HG03432 (cell line): ENCODE results near the gene SGPL1.

Experiments used
- ATAC-seq: cut with Tn5 transposase; IDR thresholded peaks from one replicate; pipeline ENCODE4 v1.9.1; 2021; ENCODE audit warnings: mild to moderate bottlenecking, moderate library complexity; ENCODE audit not compliant: unreplicated experiment

SGPL1 gene

DNA sequence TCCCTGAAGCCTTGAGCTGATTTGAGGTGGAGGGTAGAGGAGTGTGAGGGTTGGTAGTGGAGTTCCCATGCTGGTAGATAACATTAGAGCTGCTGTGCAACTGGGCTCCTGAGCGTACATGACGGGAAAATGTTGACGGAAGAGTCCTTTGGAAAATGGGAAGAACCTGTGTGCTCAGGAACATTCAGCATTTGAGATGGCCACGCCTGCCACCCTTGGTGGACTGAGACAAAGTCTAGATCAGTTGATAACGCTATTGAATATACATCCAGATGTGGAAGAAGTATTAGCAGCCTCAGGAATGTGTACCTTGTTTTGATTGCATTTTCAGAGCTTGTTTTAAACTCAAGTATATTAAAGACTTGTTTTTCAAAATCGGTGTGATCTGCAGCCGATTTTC, 56.5 kb downstream of the SGPL1 start:
- ATAC-seq = no peak

GRCh38 chr10:70874061-70874460, 58.3 kb downstream of the SGPL1 start:
- ATAC-seq = no peak

DNA sequence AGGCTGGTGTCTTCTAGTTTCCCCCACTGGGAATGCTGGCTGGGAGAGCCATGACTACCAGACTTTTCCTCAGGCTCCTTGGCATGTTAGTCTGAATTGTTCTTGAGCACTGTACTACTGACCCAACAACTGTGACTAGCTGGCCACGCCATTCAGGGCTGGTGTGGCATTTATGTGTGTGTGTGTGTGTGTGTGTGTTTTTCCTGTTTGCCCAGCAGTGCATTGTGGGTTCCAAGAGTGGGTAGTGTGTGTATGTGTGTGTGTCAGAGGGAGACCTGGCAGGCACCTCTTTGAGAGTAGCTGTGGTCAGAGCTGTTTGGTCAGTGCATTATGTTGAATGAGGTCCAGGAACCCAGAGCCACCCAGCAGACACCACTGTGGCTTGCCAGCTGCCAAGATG, 63.5 kb downstream of the SGPL1 start:
- ATAC-seq = no peak

DNA sequence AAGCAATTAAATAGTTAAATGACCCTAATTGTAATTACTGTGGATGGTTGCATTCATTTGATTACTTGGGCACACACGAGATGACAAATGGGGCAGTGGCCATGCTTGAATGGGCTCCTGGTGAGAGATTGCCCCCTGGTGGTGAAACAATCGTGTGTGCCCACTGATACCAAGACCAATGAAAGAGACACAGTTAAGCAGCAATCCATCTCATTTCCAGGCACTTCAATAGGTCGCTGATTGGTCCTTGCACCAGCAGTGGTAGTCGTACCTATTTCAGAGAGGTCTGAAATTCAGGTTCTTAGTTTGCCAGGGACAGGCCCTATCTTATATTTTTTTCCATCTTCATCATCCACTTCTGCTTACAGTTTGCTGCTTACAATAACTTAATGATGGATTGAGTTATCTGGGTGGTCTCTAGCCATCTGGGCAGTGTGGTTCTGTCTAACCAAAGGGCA, 64.4 kb downstream of the SGPL1 start:
- peak; percentile 64 for ATAC-seq

- no peak for ATAC-seq
These were observed 69.0 kb downstream of the SGPL1 start for GRCh38 chr10:70884741-70885140.

GRCh38 chr10:70885481-70885880, 69.7 kb downstream of the SGPL1 start:
- no peak for ATAC-seq

DNA sequence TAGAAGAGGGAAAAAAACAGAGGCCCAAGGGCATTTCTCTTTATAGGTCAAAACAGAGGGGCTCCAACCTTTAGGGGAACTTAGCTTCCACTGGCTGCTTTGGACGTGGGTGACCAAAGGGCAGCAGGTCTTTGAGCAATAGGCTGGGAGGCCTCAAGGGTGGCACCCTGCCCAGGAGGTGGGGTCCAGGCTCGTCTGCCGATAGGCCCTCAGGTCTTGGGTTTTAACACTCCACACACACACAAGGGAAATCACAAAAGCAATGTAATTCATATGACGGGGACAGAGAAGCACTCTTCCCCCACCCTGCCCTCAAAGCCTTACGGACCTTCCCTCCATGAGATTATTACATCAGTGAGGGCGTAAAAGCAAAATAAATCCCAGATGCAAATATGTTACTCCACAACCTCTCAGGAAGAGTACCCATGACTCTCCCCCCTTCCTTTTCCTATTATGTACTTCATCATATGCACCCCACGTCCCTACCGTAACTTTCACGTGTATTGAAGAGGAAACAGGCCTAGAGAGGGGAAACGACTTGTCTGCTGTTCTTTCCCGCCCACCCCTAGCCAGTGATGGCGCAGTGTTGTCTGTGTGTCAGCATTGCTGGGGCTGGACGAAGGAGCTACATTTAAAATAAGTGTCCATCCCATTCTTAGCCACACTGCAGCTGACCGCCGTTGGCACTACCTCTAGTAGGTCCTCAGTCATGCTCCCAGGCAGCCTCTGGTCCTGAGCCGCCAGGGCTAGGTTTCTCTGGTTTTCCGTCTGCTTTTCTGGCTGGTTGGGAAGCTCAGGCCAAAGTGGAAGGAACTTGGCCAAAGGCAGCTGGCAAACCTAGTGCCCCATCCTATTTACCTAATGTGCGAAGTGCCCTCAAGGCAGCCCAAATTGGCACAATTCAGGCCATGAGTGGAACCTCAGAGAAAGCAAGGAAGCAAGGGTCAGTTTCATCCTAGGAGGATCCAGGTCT, 70.5 kb downstream of the SGPL1 start:
- no peak for ATAC-seq

DNA sequence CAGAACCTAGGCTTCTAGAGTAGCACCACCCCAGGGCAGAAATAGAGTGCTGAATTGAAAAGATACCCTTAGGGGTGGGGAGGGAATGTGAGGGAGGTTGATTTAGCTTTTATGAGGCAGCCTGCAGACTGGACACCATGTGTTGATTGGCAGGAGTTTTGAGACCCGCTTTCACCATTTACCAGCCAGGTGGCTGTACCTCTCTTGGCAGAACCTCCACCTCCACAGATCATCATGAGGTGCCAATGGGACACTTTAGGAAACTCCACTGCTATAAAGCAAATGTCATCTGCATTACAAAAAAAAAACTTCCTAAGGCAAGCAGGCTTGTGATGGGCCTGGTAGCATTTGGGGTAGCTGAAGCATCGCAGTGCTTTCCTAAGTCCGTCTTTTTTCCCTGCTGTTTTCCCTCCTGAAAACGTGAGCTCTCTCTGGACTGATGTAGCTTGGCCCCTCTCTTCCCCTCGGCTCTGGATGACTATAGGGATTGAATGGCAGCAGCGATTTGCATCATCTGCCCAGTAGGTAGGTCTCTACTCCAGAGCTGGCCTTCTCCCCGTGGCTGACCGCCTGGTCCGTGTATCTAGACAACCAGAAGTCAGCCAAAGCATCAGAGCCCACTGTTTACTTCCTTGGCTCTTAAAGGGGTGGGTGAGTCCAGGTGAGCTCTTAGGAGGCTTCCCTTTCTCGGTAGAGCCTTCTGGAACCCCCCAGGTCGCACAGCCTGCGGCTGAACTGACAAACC, 71.3 kb downstream of the SGPL1 start:
- ATAC-seq = no peak

DNA sequence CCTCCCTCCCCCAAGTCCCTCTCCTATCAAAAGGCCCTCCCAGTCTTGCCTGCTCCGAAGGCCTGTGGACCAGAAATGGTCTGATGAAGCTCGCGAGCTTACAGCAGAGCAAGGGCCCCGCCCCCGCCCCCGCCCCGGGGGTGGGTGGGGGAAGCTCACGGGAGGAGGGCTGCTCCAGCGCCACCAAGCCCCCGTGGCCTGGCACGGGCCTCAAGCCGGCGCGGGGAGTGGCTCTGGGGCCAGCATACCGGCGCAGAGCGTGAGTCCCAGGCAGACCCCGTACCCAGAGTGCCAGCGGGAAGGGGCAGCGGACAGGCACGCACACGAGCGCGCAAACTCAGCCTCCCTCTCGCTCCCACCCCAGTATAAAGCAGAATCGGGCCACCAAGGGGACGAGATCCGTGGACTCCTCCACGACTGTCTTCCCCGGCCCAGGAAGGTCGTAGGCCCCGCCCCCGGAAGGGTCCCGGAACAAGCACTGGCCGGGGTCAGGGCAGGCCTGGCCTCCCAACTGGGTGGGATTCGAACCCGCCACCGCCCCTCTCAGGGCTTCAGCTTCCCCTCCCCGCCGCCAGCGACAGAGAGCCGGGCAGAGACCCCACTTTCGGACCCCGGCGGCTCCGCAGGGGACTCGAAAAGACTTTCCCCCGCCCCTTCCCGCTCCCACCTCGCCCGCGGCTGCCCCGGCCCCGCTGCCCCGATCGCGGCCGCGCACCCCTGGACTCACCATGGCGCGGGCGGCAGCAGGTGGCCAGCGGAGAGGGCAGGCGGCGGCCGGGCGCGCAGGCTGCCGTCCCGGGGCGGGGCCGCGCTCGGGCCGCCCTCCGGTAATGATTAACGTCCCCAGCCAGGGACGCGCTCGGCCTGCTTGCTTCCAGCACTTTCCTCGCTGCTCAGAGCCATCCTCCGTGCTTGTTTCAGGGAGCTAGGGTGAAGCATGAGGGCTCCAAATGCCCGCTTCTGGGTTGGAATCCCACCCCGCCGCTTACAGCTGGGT, 72.4 kb downstream of the SGPL1 start, which contains the start of gene PCBD1:
Gene PCBD1 (minus strand): TSS at position 762 of the 997 bp plus-strand sequence. CDS start 32 bp downstream, at position 730.
- peak; percentile 81 for ATAC-seq

GRCh38 chr10:70889291-70889690, 73.5 kb downstream of the SGPL1 start:
- no peak for ATAC-seq

GRCh38 chr10:70890917-70891431, 75.2 kb downstream of the SGPL1 start:
- no peak for ATAC-seq

DNA sequence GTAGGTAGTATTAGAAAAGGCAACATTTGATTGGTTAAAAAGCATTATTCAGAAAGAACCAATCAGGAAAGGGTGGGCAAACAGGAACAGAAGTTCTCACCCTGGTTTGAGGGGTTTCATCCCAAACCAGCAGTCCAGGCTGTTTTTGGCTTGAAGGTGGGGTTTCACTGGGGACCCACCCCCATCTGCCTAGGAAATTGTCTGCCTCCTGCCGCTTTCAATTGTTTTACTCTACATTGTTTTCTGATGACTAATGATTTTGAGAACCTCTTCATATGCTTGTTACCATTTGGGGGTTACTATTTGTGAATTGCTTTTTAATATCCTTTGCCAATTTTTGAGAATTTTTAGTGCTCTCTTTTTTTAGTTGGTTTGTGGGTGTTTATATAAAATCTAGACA, 75.9 kb downstream of the SGPL1 start:
- ATAC-seq = no peak

GRCh38 chr10:70892631-70893030, 76.9 kb downstream of the SGPL1 start:
- no peak for ATAC-seq

DNA sequence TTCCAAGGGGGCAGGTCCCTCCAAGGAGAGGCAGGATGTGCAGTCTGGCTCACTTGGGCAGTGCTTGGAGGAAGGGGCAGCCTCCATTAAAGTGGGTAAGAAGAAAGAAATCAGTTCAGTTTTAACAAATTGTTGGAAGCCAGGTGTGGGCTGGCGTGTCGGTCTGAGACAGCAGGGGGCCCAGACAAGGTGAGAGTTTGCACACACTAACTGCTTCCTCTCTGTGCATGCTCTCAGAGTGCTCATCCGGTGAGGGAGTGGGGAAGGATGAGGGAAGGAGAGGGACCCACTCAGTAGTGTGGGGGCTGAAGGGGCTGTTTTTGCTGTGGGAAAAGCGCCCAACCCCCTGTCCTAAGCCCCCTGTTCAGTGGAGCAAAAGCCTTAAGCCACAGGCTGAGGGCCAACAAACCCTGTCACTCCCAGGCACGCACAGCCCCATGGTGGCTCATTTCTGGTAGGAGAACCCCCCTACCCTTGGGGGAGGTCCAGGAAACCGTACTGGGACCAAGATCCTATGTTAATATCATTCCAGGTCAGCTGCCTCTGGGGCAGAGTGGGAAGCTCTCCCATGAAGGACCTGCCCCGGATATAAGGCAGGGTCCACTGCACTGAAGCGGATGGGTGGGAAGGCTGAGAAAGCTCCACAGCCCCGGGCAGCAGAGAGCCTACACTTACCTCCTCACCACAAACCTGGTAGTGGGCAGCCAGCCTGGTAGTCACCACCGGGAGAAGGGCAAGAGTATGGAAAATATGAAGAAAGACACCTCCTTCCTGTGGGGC, 77.7 kb downstream of the SGPL1 start:
- no peak for ATAC-seq

GRCh38 chr10:70894416-70894815, 78.7 kb downstream of the SGPL1 start:
- no peak for ATAC-seq

DNA sequence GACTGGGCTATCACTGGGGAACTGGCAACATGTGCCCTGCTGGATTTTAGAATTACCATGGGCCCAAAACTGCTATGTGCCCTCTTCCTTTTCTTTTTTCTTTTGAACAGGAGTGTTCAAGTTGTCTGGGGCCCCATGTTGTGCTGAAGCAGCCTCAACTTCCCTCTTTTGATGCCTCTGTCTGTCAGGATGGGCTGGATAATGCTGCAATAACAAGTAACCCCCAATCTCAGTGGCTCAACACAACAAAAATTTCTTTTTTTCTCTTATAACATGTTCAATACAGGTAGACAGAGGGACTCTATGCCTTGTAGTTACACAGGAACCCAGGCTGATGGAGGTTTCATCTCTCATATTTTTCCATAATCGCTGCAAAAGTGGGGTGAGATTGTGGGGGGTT, 80.8 kb downstream of the SGPL1 start:
- ATAC-seq = no peak

GRCh38 chr10:70898687-70899086, 82.9 kb downstream of the SGPL1 start:
- ATAC-seq = no peak

DNA sequence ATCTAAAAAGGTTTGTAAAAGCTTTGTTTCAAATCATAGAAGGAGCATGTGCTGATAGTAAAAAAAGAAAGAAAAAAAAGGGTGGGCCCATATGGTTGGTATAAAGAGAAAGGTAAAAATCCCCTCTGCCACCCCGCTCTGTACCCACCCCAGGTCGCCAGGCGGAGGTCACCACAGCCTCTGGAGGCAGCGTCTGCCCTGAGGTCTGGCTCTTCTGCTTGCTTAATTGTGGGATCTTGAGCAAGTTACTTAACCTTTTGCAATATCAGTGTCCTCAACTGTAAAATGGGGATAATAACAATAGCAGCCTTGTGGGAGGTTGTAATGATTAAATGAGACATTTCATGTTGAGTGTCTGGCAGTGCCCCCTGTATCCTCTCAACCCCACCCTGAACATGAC, 83.3 kb downstream of the SGPL1 start:
- no peak for ATAC-seq

- ATAC-seq = no peak
These were observed 85.6 kb downstream of the SGPL1 start for GRCh38 chr10:70901276-70901878.
